HCT116 (cell line): ENCODE measurements around the gene ZNF503. TPM values are rescaled to one million over a fixed set of nuclear protein-coding genes. Genes with fewer than 3 reads are reported as not detected.

Experiments used
- ATAC-seq: fragments of 200-7000 bp; cut with Tn5 transposase; 2 replicates; pipeline ENCODE4 v1.9.1; 2020; ENCODE audit warnings: mild to moderate bottlenecking, moderate library complexity
- BruUV-seq: library from RNA; stranded (reverse); fragments of 400-500 nt; replicated peaks from 2 replicates; lab custom pipeline; 2021; lab: Mats Ljungman, UMichigan
- CTCF ChIA-PET: fragments of 300-600 bp; sonication (Branson Sonifier 250); formaldehyde crosslinking; loops from one replicate; lab custom pipeline; 2021; ENCODE audit warnings: antibody characterized with exemption; lab: Charles Lee
- POLR2A ChIA-PET: fragments of 300-600, 350-600 bp; sonication (Branson Sonifier 250); formaldehyde crosslinking; loops from one replicate; lab custom pipeline; 2021; ENCODE audit warnings: antibody characterized with exemption; lab: Charles Lee
- RAD21 ChIA-PET, 2 experiments: fragments of 300-600 bp; sonication (Branson Sonifier 250); formaldehyde crosslinking; loops; one replicate each; lab custom pipeline; 2023; ENCODE audit warnings: low total read pairs in 2 of 2; ENCODE audit not compliant: uncharacterized antibody in 2 of 2, unreplicated experiment in 2 of 2, low non-redundant PET in 1 of 2; lab: Charles Lee
- DNase-seq: peaks from one replicate; pipeline ENCODE4 v3.0.0-alpha.2; 2010; ENCODE audit warnings: low read depth, low spot score
- H2AFZ ChIP-seq: fragments of 200-600 bp; shearing (Covaris generic), sonication (generic); 2 replicates; pipeline ENCODE4 v1.6.1; 2017; ENCODE audit warnings: low read depth, mixed run types, mixed read lengths, antibody characterized with exemption, low read length; ENCODE audit not compliant: poor library complexity, severe bottlenecking
- H3K27ac ChIP-seq: 2 replicates; pipeline ENCODE4 v1.5.1; 2012; ENCODE audit warnings: low read depth, low read length
- H3K27me3 ChIP-seq: fragments of 200-600 bp; sonication (generic); 2 replicates; pipeline ENCODE4 v1.6.1; 2016; ENCODE audit warnings: mixed run types, low read length, mixed read lengths; ENCODE audit not compliant: insufficient read depth
- H3K36me3 ChIP-seq, 2 experiments: fragments of 200-500 bp in 1 of 2; fragments of 200-600 bp in 1 of 2; sonication (Bioruptor generic) in 1 of 2; sonication (generic) in 1 of 2; 2 replicates each; pipeline versions ENCODE4 v1.5.1 to v1.6.1; 2014 to 2016; ENCODE audit warnings: low read length in 2 of 2, inconsistent platforms in 1 of 2, mixed read lengths in 1 of 2, mixed run types in 1 of 2; ENCODE audit not compliant: insufficient read depth in 2 of 2, control insufficient read depth in 1 of 2
- H3K4me1 ChIP-seq, 2 experiments: fragments of 200-600 bp in 1 of 2; sonication (generic) in 1 of 2; 2 replicates each; pipeline versions ENCODE4 v1.5.1 to v1.6.1; 2012 to 2017; ENCODE audit warnings: low read length in 2 of 2, inconsistent platforms in 1 of 2, mild to moderate bottlenecking in 1 of 2, mixed read lengths in 1 of 2, mixed run types in 1 of 2, moderate library complexity in 1 of 2; ENCODE audit not compliant: insufficient read depth in 2 of 2, control insufficient read depth in 1 of 2
- H3K4me2 ChIP-seq: fragments of 200-600 bp; sonication (generic); 2 replicates; pipeline ENCODE4 v1.6.1; 2017; ENCODE audit warnings: mixed run types, low read length, mixed read lengths
- H3K4me3 ChIP-seq, 2 experiments: fragments of 200-600 bp in 1 of 2; sonication (generic) in 1 of 2; replicated peaks in 1 of 2; 2 replicates each; pipeline ENCODE4 v1.5.1; 2011 to 2016; ENCODE audit warnings: low read length in 2 of 2, control low read depth in 1 of 2, low read depth in 1 of 2, mild to moderate bottlenecking in 1 of 2, mixed read lengths in 1 of 2, mixed run types in 1 of 2
- H3K79me2 ChIP-seq: fragments of 200-600 bp; sonication (generic); 2 replicates; pipeline ENCODE4 v1.6.1; 2017; ENCODE audit warnings: mild to moderate bottlenecking, mixed run types, low read length, moderate library complexity, mixed read lengths; ENCODE audit not compliant: insufficient read depth
- H3K9ac ChIP-seq: fragments of 200-600 bp; sonication (generic); 2 replicates; pipeline ENCODE4 v1.6.1; 2016; ENCODE audit warnings: low read length, mixed read lengths
- H3K9me2 ChIP-seq: fragments of 200-600 bp; sonication (generic), shearing (Covaris generic); 2 replicates; pipeline ENCODE4 v1.6.1; 2017; ENCODE audit warnings: mixed run types, mild to moderate bottlenecking, moderate library complexity; ENCODE audit not compliant: insufficient read depth
- H3K9me3 ChIP-seq, 2 experiments: fragments of 200-500 bp in 1 of 2; fragments of 200-600 bp in 1 of 2; sonication (Bioruptor generic) in 1 of 2; sonication (generic) in 1 of 2; 2 replicates each; pipeline ENCODE4 v1.6.1; 2014 to 2017; ENCODE audit warnings: low read length in 2 of 2, mixed read lengths in 2 of 2, inconsistent platforms in 1 of 2, low read depth in 1 of 2, mild to moderate bottlenecking in 1 of 2, mixed run types in 1 of 2, moderate library complexity in 1 of 2; ENCODE audit not compliant: control insufficient read depth in 1 of 2, insufficient read depth in 1 of 2
- H4K20me1 ChIP-seq: fragments of 200-600 bp; sonication (generic), shearing (Covaris generic); 2 replicates; pipeline ENCODE4 v1.6.1; 2017; ENCODE audit warnings: mixed run types, mild to moderate bottlenecking, moderate library complexity; ENCODE audit not compliant: insufficient read depth
- CBX3 ChIP-seq: IDR thresholded peaks from 2 replicates; pipeline ENCODE4 v1.6.1; 2012; ENCODE audit warnings: low read depth
- ELF1 ChIP-seq: IDR thresholded peaks from 2 replicates; pipeline ENCODE4 v1.6.1; 2012; ENCODE audit warnings: low read depth, borderline replicate concordance
- EZH2phosphoT487 ChIP-seq: fragments of 200-600 bp; IDR thresholded peaks from 2 replicates; pipeline ENCODE4 v1.6.1; 2018; ENCODE audit warnings: antibody characterized with exemption, borderline replicate concordance
- POLR2AphosphoS5 ChIP-seq: IDR thresholded peaks from 2 replicates; pipeline ENCODE4 v1.6.1; 2011; ENCODE audit warnings: mild to moderate bottlenecking, low read depth, low read length, moderate library complexity
- RAD21 ChIP-seq: IDR thresholded peaks from 2 replicates; pipeline ENCODE4 v1.6.1; 2012; ENCODE audit warnings: low read depth, mild to moderate bottlenecking
- SRF ChIP-seq: IDR thresholded peaks from 2 replicates; pipeline ENCODE4 v1.6.1; 2012; ENCODE audit warnings: low read depth
- TCF7L2 ChIP-seq: IDR thresholded peaks from 2 replicates; pipeline ENCODE4 v1.7.0; 2011; ENCODE audit warnings: borderline replicate concordance, inconsistent platforms; ENCODE audit not compliant: insufficient read depth, insufficient read length; ENCODE audit errors: extremely low read depth
- ZBTB33 ChIP-seq: IDR thresholded peaks from 2 replicates; pipeline ENCODE4 v1.6.1; 2011; ENCODE audit warnings: mild to moderate bottlenecking, low read length, moderate library complexity; ENCODE audit not compliant: insufficient replicate concordance; ENCODE audit errors: extremely low read depth
- ZNF274 ChIP-seq: fragments of 200-500 bp; sonication (Bioruptor generic); IDR thresholded peaks from 2 replicates; pipeline ENCODE4 v1.6.1; 2014; ENCODE audit warnings: mild to moderate bottlenecking, low read depth, low read length, inconsistent platforms
- intact Hi-C: fragments of 100-400 bp; cut with micrococcal nuclease; formaldehyde crosslinking; loops from 2 replicates; pipeline ENCODE4 v1.10.0; 2022
- total RNA-seq: library from RNA; stranded (reverse); gene quantifications from one replicate; pipeline ENCODE4 v1.2.1, GENCODE V29; 2021; ENCODE audit not compliant: unreplicated experiment
- TF ChIP-seq, protein P1 (sequence below): IDR thresholded peaks from 2 replicates; pipeline ENCODE4 v1.6.1; 2012

Gene ZNF503
- total RNA-seq, 1 experiment from 2014 or later = 30.4 TPM

DNA sequence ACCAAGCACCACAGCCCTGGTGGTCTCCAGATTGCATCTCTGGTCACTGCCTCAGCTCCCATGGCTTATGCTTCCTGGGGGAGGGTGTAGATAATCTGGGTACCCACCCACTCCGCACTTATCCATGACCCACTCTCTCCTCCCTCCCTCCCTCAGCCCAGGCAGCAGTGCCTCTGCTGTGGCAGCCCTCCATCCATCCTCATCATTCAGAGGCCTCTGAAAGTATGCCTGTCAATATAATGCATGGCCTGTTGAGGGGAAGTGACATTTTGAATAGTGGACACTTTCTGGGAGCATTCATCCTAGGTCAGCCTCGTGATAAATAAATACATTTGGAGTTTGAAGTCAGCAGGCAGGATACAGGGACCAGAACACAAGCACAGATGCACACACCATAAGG, 23.2 kb downstream of the ZNF503 start (continued):
- TF ChIP-seq ZBTB33 (no peak), EZH2phosphoT487 (no peak), CBX3 (no peak)
- TF ChIP-seq, protein P1, sequence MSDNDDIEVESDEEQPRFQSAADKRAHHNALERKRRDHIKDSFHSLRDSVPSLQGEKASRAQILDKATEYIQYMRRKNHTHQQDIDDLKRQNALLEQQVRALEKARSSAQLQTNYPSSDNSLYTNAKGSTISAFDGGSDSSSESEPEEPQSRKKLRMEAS = no peak

GRCh38 chr10:75377869-75378268, 23.7 kb downstream of the ZNF503 start:
- Histone ChIP-seq H3K4me3 (no peak overlapping the region), H3K9ac (no peak overlapping the region), H3K4me2 (no peak overlapping the region), H3K27me3 (no peaks in the 10 kb centered on the region), H3K36me3 (no peaks in the 10 kb centered on the region), H2AFZ (no peak overlapping the region), H3K79me2 (no peaks in the 10 kb centered on the region), H4K20me1 (no peaks in the 10 kb centered on the region), H3K9me2 (no peaks in the 10 kb centered on the region), H3K4me1 (no peaks in the 10 kb centered on the region), H3K27ac (no peak overlapping the region), H3K9me3 (no peaks in the 10 kb centered on the region)
- no peak for TF ChIP-seq ZNF274
- no peak for TF ChIP-seq SRF
- TF ChIP-seq RAD21 = no peak
- no peak for TF ChIP-seq POLR2AphosphoS5
- TF ChIP-seq TCF7L2 = no peak
- TF ChIP-seq ELF1 = no peak
- TF ChIP-seq CBX3 = no peak
- no peak for ATAC-seq
- intact Hi-C loops = no loop called here
- RAD21 ChIA-PET = no interaction called here
- BruUV-seq = no TSS peak
- DNase-seq = no peak
- CTCF ChIA-PET = no interaction called here
- POLR2A ChIA-PET = no interaction called here
